ENCODE measurements around the gene CEMIP. TPM values are rescaled to one million over a fixed set of nuclear protein-coding genes. Genes with fewer than 3 reads are reported as not detected.
"Not testable (repeated sequence)": the region's sequence is repeated elsewhere in the genome, so short reads cannot be mapped to it uniquely, and the experiment has no call there.

Gene CEMIP
- total and polyA plus RNA-seq, 4 experiments from 2014 or later = 0.03 to 0.23 (median 0.17) TPM; not detected in 1

DNA sequence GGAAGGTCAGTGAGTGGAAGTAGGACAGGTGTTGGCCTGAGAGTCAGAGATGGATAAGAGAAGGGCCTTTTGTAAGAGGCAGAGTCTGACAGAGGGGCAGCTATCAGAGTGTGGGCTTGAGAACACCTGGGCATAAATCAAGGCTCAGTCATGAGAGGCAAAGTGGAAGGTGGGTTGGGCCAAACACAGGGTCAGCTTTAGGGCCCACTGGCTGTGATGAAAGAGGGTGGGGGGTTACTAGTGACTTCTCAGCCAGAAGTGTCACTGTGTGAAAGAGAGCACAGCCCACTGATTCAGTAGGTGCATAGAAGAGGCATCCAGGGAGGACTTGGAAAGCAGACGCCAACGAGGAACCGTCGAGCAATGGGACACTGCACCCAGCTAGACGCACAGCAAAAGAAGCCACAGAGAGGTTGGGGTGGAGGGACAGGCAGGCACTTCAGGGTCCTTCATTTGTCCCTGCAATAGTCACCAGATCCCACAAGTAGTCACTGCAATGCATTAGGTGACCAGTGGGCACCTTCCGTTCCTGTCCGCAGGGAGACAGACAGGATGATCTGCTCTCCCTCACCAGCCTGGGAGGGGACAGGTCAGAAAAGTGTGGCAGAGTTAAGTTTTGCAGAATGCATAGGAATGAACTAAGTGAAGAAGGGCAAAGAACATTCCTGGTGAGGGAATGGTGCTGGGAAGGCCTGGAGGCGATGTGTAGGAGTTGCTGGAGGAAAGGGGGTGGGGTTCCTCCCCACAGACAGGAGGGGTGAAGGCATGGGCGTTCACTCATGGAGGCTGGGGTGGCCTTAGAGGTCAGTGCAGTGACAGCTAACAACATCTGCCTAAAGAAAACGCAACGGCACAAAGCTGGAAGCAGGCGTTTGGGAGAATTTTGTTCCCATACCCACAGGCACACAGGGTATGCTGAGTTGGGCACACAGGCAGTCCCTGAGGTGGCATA is 174.1 kb downstream of the CEMIP start:
- peaks cover 8% of the 10 kb centered on the region for H3K36me3 ChIP-seq (ENCODE audit: insufficient read depth, low read length)
- peaks cover 48 to 59% of the 10 kb centered on the region in 2 donors for H3K36me3 Mint-ChIP-seq

GRCh38 chr15:80953953-80954778 is 175.0 kb downstream of the CEMIP start:
- Histone ChIP-seq H3K9me3 (ENCODE audit: control insufficient read depth in 1 of 2, low read length in 2 of 2) (no peaks in the 10 kb centered on the region), H3K27me3 (ENCODE audit: insufficient read depth, low read length) (no peaks in the 10 kb centered on the region), H3K36me3 (ENCODE audit: insufficient read depth, low read length) (peaks cover 7% of the 10 kb centered on the region), H3K27ac (ENCODE audit: low read depth, low read length) (no peak overlapping the region), H3K4me1 (ENCODE audit: insufficient read depth, low read length) (no peaks in the 10 kb centered on the region), H3K4me3 (ENCODE audit: low read length in 2 of 2) (no peak overlapping the region)
- Mint-ChIP-seq H3K27me3 (peaks cover 0 to 2% of the 10 kb centered on the region in 2 donors), H3K4me3 (no peak overlapping the region), H3K27ac (peak overlapping the region in 1 of 7 donors; percentile 46), H3K36me3 (peaks cover 54 to 57% of the 10 kb centered on the region in 2 donors), H3K9me3 (no peaks in the 10 kb centered on the region), H3K4me1 (peaks cover 0 to 6% (median 4%) of the 10 kb centered on the region in 4 donors)
- ChIA-PET CTCF (ENCODE audit: partially characterized antibody) (interaction anchor here (1.7 kb wide), 1 partner anchor 15 kb away, joined by 8 read pairs; no protein-coding TSS in a partner anchor), POLR2A (ENCODE audit: partially characterized antibody) (no interaction called here)
- intact Hi-C loops (cut with micrococcal nuclease) = no loop called here
- DNase-seq = no peak

More for the DNA sequence above, 174.1 kb downstream of the CEMIP start:
- Histone ChIP-seq H3K27ac (ENCODE audit: low read depth, low read length) (no peak overlapping the region), H3K4me1 (ENCODE audit: insufficient read depth, low read length) (no peaks in the 10 kb centered on the region), H3K4me3 (ENCODE audit: low read length in 2 of 2) (no peak overlapping the region), H3K27me3 (ENCODE audit: insufficient read depth, low read length) (no peaks in the 10 kb centered on the region), H3K9me3 (ENCODE audit: control insufficient read depth in 1 of 2, low read length in 2 of 2) (no peaks in the 10 kb centered on the region)
- Mint-ChIP-seq H3K27ac (peak overlapping the region in 2 of 7 donors; percentile 29 to 66), H3K4me1 (peaks cover 0 to 6% (median 4%) of the 10 kb centered on the region in 4 donors), H3K27me3 (peaks cover 0 to 2% of the 10 kb centered on the region in 2 donors), H3K4me3 (no peak overlapping the region), H3K9me3 (no peaks in the 10 kb centered on the region)
- intact Hi-C loops (cut with micrococcal nuclease) = no loop called here
- no peak for DNase-seq
- CTCF ChIA-PET (ENCODE audit: partially characterized antibody) = interaction anchor here (1.7 kb wide), 1 partner anchor 16 kb away, joined by 8 read pairs; no protein-coding TSS in a partner anchor
- POLR2A ChIA-PET (ENCODE audit: partially characterized antibody) = no interaction called here

- H3K9me3 ChIP-seq (ENCODE audit: control insufficient read depth in 1 of 2, low read length in 2 of 2); DNase-seq; H3K4me3 ChIP-seq (ENCODE audit: low read length in 2 of 2); H3K9me3 Mint-ChIP-seq; H3K27me3 Mint-ChIP-seq; H3K27me3 ChIP-seq (ENCODE audit: insufficient read depth, low read length); H3K4me1 ChIP-seq (ENCODE audit: insufficient read depth, low read length); H3K4me1 Mint-ChIP-seq; POLR2A ChIA-PET (ENCODE audit: partially characterized antibody); intact Hi-C loops (cut with micrococcal nuclease); H3K27ac ChIP-seq (ENCODE audit: low read depth, low read length); H3K4me3 Mint-ChIP-seq; CTCF ChIA-PET (ENCODE audit: partially characterized antibody); H3K27ac Mint-ChIP-seq; H3K36me3 ChIP-seq (ENCODE audit: insufficient read depth, low read length): not testable (repeated sequence)
- H3K36me3 Mint-ChIP-seq = peaks cover 47 to 58% of the 10 kb centered on the region in 2 donors
Observed at GRCh38 chr15:80955571-80956452, 176.6 kb downstream of the CEMIP start.

DNA sequence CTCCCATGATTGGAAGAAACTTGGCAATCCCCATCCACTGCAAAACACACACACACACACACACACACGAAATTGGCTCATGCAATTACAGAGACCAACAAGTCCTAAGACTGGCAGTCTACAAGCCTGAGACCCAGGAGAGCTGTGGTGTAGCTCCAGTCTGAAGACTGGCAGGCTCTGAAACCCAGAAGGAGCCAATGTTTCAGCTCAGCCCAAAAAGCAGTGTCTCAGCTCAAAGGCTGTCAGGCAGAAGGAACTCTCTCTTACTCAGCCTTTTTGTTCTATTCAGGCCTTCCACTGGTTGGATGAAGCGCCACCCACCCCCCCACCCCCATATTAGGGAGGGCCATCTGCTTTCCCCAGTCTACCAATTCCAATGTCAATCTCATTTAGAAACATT is 178.4 kb downstream of the CEMIP start:
- ChIA-PET CTCF (ENCODE audit: partially characterized antibody) (interaction anchor here (0.6 kb wide), 1 partner anchor 13 kb away, joined by 3 read pairs; no protein-coding TSS in a partner anchor), POLR2A (ENCODE audit: partially characterized antibody) (no interaction called here)
- Histone ChIP-seq H3K9me3 (ENCODE audit: control insufficient read depth in 1 of 2, low read length in 2 of 2) (no peaks in the 10 kb centered on the region), H3K4me3 (ENCODE audit: low read length in 2 of 2) (no peak overlapping the region), H3K36me3 (ENCODE audit: insufficient read depth, low read length) (no peaks in the 10 kb centered on the region), H3K27ac (ENCODE audit: low read depth, low read length) (no peak overlapping the region), H3K27me3 (ENCODE audit: insufficient read depth, low read length) (no peaks in the 10 kb centered on the region), H3K4me1 (ENCODE audit: insufficient read depth, low read length) (no peaks in the 10 kb centered on the region)
- intact Hi-C loops (cut with micrococcal nuclease) = no loop called here
- H3K27ac Mint-ChIP-seq = no peak overlapping the region
- peaks cover 0 to 2% of the 10 kb centered on the region in 2 donors for H3K27me3 Mint-ChIP-seq
- DNase-seq = no peak
- peaks cover 4 to 17% (median 11%) of the 10 kb centered on the region in 4 donors for H3K4me1 Mint-ChIP-seq
- H3K36me3 Mint-ChIP-seq = peaks cover 41 to 58% of the 10 kb centered on the region in 2 donors
- no peak overlapping the region for H3K4me3 Mint-ChIP-seq
- H3K9me3 Mint-ChIP-seq = no peaks in the 10 kb centered on the region

DNA sequence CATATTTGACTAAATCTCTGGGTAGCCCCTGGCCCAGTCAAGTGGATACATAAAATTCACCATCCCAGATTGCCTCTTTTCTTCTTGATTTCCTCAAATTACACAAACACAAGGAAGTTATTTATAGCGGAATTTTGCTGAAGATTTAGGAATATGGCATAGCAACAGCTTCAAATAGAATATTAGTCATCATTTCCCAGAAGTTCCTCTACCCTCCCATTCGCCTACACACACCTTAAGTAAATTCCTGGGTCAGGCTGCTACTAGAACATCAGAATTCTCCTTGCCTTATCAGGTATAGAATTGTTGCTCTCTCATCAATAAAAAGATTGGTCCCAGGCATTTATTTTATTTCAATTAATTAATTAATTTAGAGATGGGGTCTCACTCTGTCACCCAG is 178.8 kb downstream of the CEMIP start:
- no peaks in the 10 kb centered on the region for H3K27me3 Mint-ChIP-seq
- peaks cover 41 to 58% of the 10 kb centered on the region in 2 donors for H3K36me3 Mint-ChIP-seq
- no peak overlapping the region for H3K27ac Mint-ChIP-seq
- H3K27ac ChIP-seq (ENCODE audit: low read depth, low read length) = no peak overlapping the region
- CTCF ChIA-PET (ENCODE audit: partially characterized antibody) = interaction anchor here (0.6 to 2.7 kb wide), 2 partner anchors 12 kb away, joined by 3 to 16 read pairs; no protein-coding TSS in a partner anchor
- no peaks in the 10 kb centered on the region for H3K9me3 Mint-ChIP-seq
- no peak overlapping the region for H3K4me3 Mint-ChIP-seq
- peaks cover 8 to 20% (median 15%) of the 10 kb centered on the region in 4 donors for H3K4me1 Mint-ChIP-seq
- no peak for DNase-seq
- intact Hi-C loops (cut with micrococcal nuclease) = no loop called here
- no peak overlapping the region for H3K4me3 ChIP-seq (ENCODE audit: low read length in 2 of 2)
- no peaks in the 10 kb centered on the region for H3K9me3 ChIP-seq (ENCODE audit: control insufficient read depth in 1 of 2, low read length in 2 of 2)
- POLR2A ChIA-PET (ENCODE audit: partially characterized antibody) = no interaction called here
- no peaks in the 10 kb centered on the region for H3K36me3 ChIP-seq (ENCODE audit: insufficient read depth, low read length)
- H3K4me1 ChIP-seq (ENCODE audit: insufficient read depth, low read length) = no peaks in the 10 kb centered on the region
- no peaks in the 10 kb centered on the region for H3K27me3 ChIP-seq (ENCODE audit: insufficient read depth, low read length)

DNA sequence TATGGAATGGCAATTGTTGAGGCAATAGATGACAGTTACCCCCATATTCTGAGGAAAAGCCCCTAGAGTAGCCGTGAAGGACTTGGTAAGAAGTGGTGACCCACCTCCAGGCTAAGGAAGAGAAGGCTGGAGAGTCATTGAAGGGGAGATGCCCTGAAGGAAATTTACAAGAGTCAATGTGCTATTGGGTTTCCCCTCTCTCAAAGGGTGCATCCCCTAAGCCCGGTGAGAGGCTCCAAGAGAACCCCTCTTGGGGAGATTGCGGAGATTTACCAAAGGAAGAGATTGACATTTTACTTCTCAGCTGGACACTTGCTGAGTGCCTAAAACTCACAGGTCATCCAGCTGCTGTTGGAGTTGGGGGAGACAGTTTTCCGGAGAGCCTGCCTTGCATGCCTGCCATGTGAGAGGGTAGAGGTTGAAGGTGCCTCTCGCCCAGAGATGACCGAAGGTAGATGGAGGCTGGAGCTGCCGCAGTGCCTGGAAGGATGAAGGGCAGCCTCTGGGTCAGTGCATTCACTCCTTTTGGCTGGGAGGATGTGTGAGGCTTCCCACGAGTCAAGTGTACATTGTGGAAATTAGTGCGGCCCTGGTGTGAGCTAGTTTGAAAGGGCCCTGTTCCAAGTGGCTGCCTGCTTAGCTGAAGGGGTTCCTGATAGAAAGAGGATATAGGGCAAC is 179.8 kb downstream of the CEMIP start:
- Mint-ChIP-seq H3K27ac (no peak overlapping the region), H3K9me3 (peaks cover 0 to 6% (median 0%) of the 10 kb centered on the region in 8 donors), H3K4me1 (peaks cover 8 to 23% (median 17%) of the 10 kb centered on the region in 4 donors), H3K27me3 (no peaks in the 10 kb centered on the region), H3K4me3 (no peak overlapping the region), H3K36me3 (peaks cover 41 to 62% of the 10 kb centered on the region in 2 donors)
- Histone ChIP-seq H3K4me1 (ENCODE audit: insufficient read depth, low read length) (no peaks in the 10 kb centered on the region), H3K4me3 (ENCODE audit: low read length in 2 of 2) (no peak overlapping the region), H3K27ac (ENCODE audit: low read depth, low read length) (no peak overlapping the region), H3K9me3 (ENCODE audit: control insufficient read depth in 1 of 2, low read length in 2 of 2) (no peaks in the 10 kb centered on the region), H3K36me3 (ENCODE audit: insufficient read depth, low read length) (no peaks in the 10 kb centered on the region), H3K27me3 (ENCODE audit: insufficient read depth, low read length) (no peaks in the 10 kb centered on the region)
- CTCF ChIA-PET (ENCODE audit: partially characterized antibody) = interaction anchor here (2.7 kb wide), 1 partner anchor 11 kb away, joined by 16 read pairs; no protein-coding TSS in a partner anchor
- no peak for DNase-seq
- POLR2A ChIA-PET (ENCODE audit: partially characterized antibody) = no interaction called here
- intact Hi-C loops (cut with micrococcal nuclease) = no loop called here

Measured in CD4-positive, alpha-beta memory T cell (primary cell).